ENCODE measurements around the gene CENPW. TPM values are rescaled to one million over a fixed set of nuclear protein-coding genes. Genes with fewer than 3 reads are reported as not detected.

Gene CENPW
- total RNA-seq = 3.9 and 24.9 TPM in 2 replicates

DNA sequence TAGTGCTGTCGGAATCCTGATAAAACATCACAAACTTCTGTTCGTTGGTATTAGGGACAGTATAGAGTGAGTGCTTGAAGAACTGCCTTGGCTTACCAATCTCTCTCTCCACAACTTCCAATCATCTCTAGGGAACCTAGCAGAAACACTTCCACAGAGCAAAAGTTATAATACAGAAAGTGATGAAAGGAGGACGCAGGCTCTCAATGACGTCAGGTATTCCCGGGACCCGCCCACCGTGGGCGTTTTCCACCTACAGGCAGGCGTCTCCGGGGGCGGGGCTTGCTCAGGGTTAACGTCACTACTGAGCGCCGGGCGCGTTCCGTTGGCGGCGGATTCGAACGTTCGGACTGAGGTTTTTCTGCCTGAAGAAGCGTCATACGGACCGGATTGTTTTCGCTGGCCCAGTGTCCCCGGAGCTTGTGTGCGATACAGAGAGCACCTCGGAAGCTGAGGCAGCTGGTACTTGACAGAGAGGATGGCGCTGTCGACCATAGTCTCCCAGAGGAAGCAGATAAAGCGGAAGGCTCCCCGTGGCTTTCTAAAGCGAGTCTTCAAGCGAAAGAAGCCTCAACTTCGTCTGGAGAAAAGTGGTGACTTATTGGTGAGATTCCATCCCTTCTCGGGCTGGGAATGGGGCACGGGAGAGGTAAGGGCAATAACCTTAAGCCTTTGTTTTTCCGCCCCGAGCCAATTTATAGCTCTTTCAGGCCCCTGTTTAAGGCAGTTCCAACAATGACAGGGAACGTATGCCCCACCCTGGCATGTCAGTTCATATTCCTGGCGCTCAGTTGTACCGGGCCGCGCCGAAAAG is at the start of gene CENPW:
CENPW (plus strand) TSS at position 320 of the 814 bp plus-strand sequence; CDS start at position 479, 159 bp downstream.

